ENCODE results near the gene AR.

DNA sequence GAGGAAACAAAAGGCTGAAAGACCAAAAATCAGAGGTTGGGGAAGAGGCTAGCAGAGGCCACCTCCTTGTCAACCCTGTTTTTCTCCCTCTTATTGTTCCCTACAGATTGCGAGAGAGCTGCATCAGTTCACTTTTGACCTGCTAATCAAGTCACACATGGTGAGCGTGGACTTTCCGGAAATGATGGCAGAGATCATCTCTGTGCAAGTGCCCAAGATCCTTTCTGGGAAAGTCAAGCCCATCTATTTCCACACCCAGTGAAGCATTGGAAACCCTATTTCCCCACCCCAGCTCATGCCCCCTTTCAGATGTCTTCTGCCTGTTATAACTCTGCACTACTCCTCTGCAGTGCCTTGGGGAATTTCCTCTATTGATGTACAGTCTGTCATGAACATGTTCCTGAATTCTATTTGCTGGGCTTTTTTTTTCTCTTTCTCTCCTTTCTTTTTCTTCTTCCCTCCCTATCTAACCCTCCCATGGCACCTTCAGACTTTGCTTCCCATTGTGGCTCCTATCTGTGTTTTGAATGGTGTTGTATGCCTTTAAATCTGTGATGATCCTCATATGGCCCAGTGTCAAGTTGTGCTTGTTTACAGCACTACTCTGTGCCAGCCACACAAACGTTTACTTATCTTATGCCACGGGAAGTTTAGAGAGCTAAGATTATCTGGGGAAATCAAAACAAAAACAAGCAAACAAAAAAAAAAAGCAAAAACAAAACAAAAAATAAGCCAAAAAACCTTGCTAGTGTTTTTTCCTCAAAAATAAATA is 179.9 kb downstream of the AR start:
- TF ChIP-seq, protein P1, sequence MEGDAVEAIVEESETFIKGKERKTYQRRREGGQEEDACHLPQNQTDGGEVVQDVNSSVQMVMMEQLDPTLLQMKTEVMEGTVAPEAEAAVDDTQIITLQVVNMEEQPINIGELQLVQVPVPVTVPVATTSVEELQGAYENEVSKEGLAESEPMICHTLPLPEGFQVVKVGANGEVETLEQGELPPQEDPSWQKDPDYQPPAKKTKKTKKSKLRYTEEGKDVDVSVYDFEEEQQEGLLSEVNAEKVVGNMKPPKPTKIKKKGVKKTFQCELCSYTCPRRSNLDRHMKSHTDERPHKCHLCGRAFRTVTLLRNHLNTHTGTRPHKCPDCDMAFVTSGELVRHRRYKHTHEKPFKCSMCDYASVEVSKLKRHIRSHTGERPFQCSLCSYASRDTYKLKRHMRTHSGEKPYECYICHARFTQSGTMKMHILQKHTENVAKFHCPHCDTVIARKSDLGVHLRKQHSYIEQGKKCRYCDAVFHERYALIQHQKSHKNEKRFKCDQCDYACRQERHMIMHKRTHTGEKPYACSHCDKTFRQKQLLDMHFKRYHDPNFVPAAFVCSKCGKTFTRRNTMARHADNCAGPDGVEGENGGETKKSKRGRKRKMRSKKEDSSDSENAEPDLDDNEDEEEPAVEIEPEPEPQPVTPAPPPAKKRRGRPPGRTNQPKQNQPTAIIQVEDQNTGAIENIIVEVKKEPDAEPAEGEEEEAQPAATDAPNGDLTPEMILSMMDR (IDR thresholded peaks at IDR 0.05; ENCODE audit: poor library complexity, severe bottlenecking), result no peak
- TF ChIP-seq POLR2AphosphoS5 (IDR thresholded peaks at IDR 0.05) (no peak), SMC3 (conservative IDR thresholded peaks at IDR 0.05; ENCODE audit: poor library complexity) (no peak), EP300 (conservative IDR thresholded peaks at IDR 0.05; ENCODE audit: poor library complexity, severe bottlenecking) (no peak), EZH2 (IDR thresholded peaks at IDR 0.05; ENCODE audit: borderline replicate concordance, insufficient read depth, low read length, poor library complexity, severe bottlenecking) (no peak), TAF1 (IDR thresholded peaks at IDR 0.05; ENCODE audit: low read depth) (no peak), RAD21 (conservative IDR thresholded peaks at IDR 0.05) (no peak), MXI1 (conservative IDR thresholded peaks at IDR 0.05; ENCODE audit: poor library complexity, severe bottlenecking) (no peak)
- TF ChIP-seq, protein P2, sequence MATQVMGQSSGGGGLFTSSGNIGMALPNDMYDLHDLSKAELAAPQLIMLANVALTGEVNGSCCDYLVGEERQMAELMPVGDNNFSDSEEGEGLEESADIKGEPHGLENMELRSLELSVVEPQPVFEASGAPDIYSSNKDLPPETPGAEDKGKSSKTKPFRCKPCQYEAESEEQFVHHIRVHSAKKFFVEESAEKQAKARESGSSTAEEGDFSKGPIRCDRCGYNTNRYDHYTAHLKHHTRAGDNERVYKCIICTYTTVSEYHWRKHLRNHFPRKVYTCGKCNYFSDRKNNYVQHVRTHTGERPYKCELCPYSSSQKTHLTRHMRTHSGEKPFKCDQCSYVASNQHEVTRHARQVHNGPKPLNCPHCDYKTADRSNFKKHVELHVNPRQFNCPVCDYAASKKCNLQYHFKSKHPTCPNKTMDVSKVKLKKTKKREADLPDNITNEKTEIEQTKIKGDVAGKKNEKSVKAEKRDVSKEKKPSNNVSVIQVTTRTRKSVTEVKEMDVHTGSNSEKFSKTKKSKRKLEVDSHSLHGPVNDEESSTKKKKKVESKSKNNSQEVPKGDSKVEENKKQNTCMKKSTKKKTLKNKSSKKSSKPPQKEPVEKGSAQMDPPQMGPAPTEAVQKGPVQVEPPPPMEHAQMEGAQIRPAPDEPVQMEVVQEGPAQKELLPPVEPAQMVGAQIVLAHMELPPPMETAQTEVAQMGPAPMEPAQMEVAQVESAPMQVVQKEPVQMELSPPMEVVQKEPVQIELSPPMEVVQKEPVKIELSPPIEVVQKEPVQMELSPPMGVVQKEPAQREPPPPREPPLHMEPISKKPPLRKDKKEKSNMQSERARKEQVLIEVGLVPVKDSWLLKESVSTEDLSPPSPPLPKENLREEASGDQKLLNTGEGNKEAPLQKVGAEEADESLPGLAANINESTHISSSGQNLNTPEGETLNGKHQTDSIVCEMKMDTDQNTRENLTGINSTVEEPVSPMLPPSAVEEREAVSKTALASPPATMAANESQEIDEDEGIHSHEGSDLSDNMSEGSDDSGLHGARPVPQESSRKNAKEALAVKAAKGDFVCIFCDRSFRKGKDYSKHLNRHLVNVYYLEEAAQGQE (IDR thresholded peaks at IDR 0.05; ENCODE audit: borderline replicate concordance), result no peak

All from neural cell (in vitro differentiated cells).